Esophagus muscularis mucosa (tissue), 3 donors: ENCODE data around the gene TMEM120A.

Experiments used
- POLR2AphosphoS5 ChIP-seq, 2 donors: sonication (generic); formaldehyde crosslinking; IDR thresholded peaks; one replicate each; pipeline ENCODE4 v1.6.1; 2017; ENCODE audit warnings: antibody characterized with exemption in 2 of 2
- TF ChIP-seq, protein P1 (sequence below), 3 experiments: fragments of 200-600 bp in 2 of 3; fragments of 450-650 bp in 1 of 3; sonication (generic) in 2 of 3; IDR thresholded peaks; one replicate each; pipeline ENCODE4 v1.5.1; 2017 to 2019; ENCODE audit warnings: antibody characterized with exemption in 3 of 3, mild to moderate bottlenecking in 2 of 3, moderate library complexity in 1 of 3

DNA sequence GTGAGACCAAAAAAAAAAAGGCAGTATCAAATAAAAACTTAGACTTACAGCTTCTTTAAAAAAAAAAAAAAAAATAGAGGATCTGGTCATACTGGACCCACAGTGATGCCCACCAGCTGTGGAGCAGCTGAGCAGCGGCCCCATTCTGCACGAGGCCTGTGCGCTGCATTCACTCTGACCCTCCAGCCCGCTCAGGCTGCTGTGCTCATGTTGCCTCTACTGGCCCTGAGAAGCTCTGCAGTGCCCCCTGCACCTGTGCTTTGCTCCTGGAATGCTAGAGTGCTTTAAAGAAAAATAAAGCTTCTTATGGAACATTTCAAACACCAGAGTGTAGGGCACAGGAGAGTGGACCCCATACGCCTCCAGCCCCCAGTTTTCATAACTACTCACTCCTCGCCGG lies 33.2 kb downstream of the TMEM120A start:
- TF ChIP-seq, protein P1, sequence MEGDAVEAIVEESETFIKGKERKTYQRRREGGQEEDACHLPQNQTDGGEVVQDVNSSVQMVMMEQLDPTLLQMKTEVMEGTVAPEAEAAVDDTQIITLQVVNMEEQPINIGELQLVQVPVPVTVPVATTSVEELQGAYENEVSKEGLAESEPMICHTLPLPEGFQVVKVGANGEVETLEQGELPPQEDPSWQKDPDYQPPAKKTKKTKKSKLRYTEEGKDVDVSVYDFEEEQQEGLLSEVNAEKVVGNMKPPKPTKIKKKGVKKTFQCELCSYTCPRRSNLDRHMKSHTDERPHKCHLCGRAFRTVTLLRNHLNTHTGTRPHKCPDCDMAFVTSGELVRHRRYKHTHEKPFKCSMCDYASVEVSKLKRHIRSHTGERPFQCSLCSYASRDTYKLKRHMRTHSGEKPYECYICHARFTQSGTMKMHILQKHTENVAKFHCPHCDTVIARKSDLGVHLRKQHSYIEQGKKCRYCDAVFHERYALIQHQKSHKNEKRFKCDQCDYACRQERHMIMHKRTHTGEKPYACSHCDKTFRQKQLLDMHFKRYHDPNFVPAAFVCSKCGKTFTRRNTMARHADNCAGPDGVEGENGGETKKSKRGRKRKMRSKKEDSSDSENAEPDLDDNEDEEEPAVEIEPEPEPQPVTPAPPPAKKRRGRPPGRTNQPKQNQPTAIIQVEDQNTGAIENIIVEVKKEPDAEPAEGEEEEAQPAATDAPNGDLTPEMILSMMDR (IDR thresholded peaks at IDR 0.05): no peak
- TF ChIP-seq POLR2AphosphoS5 (IDR thresholded peaks at IDR 0.05): no peak
